IMR-90 (cell line): ENCODE data around the gene DNASE1L1. TPM values are rescaled to one million over a fixed set of nuclear protein-coding genes. Genes with fewer than 3 reads are reported as not detected.

Experiments used
- ATAC-seq: fragments of 200-7000 bp; cut with Tn5 transposase; 2 replicates; pipeline ENCODE4 v1.9.1; 2020; ENCODE audit warnings: low read depth, mild to moderate bottlenecking, moderate library complexity
- Bru-seq: library from RNA; stranded (reverse); fragments of 400-500 nt; gene quantifications from one replicate; lab custom pipeline; 2021; lab: Mats Ljungman, UMichigan
- BruChase-seq, 2 experiments: library from RNA; stranded (reverse); fragments of 400-500 nt; gene quantifications; one replicate each; lab custom pipeline; 2021; lab: Mats Ljungman, UMichigan
- BruUV-seq: library from RNA; stranded (reverse); fragments of 400-500 nt; replicated peaks from 2 replicates; lab custom pipeline; 2021; lab: Mats Ljungman, UMichigan
- CTCF ChIA-PET: fragments of 300-600 bp; formaldehyde crosslinking; extraction: SDS; loops from one replicate; lab custom pipeline; 2021; ENCODE audit warnings: antibody characterized with exemption; lab: Yijun Ruan, JAX
- POLR2A ChIA-PET: fragments of 300-600 bp; sonication (Branson Sonifier 250); formaldehyde crosslinking; loops from one replicate; lab custom pipeline; 2022; ENCODE audit warnings: antibody characterized with exemption; ENCODE audit not compliant: unreplicated experiment; lab: Charles Lee
- DNase-seq: peaks from one replicate; pipeline ENCODE4 v3.0.0; 2013
- H2AFZ ChIP-seq: replicated peaks from 2 replicates; pipeline ENCODE3; 2013; ENCODE audit warnings: low read length, mild to moderate bottlenecking; ENCODE audit not compliant: poor library complexity
- H2AK5ac ChIP-seq: 2 replicates; pipeline ENCODE4 v1.6.1; 2013; ENCODE audit warnings: low read depth, low read length, inconsistent platforms
- H2AK9ac ChIP-seq: replicated peaks from 2 replicates; pipeline ENCODE3; 2013; ENCODE audit warnings: mild to moderate bottlenecking, low read depth, low read length, moderate library complexity; ENCODE audit not compliant: poor library complexity
- H2BK120ac ChIP-seq: 2 replicates; pipeline ENCODE4 v1.6.1; 2013; ENCODE audit warnings: low read depth, low read length, inconsistent platforms
- H2BK15ac ChIP-seq: 3 replicates; pipeline ENCODE4 v1.6.1; 2013; ENCODE audit warnings: low read depth, low read length, inconsistent platforms
- H2BK20ac ChIP-seq: 2 replicates; pipeline ENCODE4 v1.6.1; 2013; ENCODE audit warnings: low read depth, mild to moderate bottlenecking, inconsistent platforms, low read length, moderate library complexity
- H2BK5ac ChIP-seq: 2 replicates; pipeline ENCODE4 v1.6.1; 2013; ENCODE audit warnings: mild to moderate bottlenecking, low read depth, low read length, inconsistent platforms; ENCODE audit not compliant: poor library complexity, severe bottlenecking
- H3K14ac ChIP-seq: replicated peaks from 2 replicates; pipeline ENCODE4 v1.6.1; 2013; ENCODE audit warnings: low read depth, low read length, inconsistent platforms
- H3K18ac ChIP-seq: 2 replicates; pipeline ENCODE4 v1.6.1; 2013; ENCODE audit warnings: low read depth, low read length, control low read depth
- H3K23ac ChIP-seq: 2 replicates; pipeline ENCODE4 v1.6.1; 2013; ENCODE audit warnings: low read depth, low read length, inconsistent platforms
- H3K27ac ChIP-seq: 2 replicates; pipeline ENCODE4 v1.5.1; 2013; ENCODE audit warnings: mild to moderate bottlenecking, control low read depth, low read length; ENCODE audit not compliant: insufficient read depth
- H3K27me3 ChIP-seq: 2 replicates; pipeline ENCODE4 v1.6.1; 2013; ENCODE audit warnings: low read length; ENCODE audit not compliant: control insufficient read depth, insufficient read depth
- H3K36me3 ChIP-seq: 2 replicates; pipeline ENCODE4 v1.6.1; 2013; ENCODE audit warnings: low read length, mixed read lengths; ENCODE audit not compliant: control insufficient read depth, insufficient read depth
- H3K4ac ChIP-seq: 2 replicates; pipeline ENCODE4 v1.6.1; 2013; ENCODE audit warnings: low read depth, low read length, inconsistent platforms
- H3K4me1 ChIP-seq: 2 replicates; pipeline ENCODE4 v1.6.1; 2013; ENCODE audit warnings: low read length, mixed read lengths; ENCODE audit not compliant: control insufficient read depth, insufficient read depth
- H3K4me2 ChIP-seq: 2 replicates; pipeline ENCODE4 v1.6.1; 2013; ENCODE audit warnings: low read depth, mild to moderate bottlenecking, control low read depth, low read length, moderate library complexity
- H3K4me3 ChIP-seq: 2 replicates; pipeline ENCODE4 v1.5.1; 2013; ENCODE audit warnings: low read depth, mild to moderate bottlenecking, control low read depth, low read length, moderate library complexity; ENCODE audit not compliant: insufficient read depth
- H3K56ac ChIP-seq: 2 replicates; pipeline ENCODE4 v1.6.1; 2013; ENCODE audit warnings: low read length, inconsistent platforms; ENCODE audit not compliant: insufficient read depth; ENCODE audit errors: extremely low read depth
- H3K79me1 ChIP-seq, 2 experiments: 2 replicates each; pipeline ENCODE4 v1.6.1; 2013; ENCODE audit warnings: low read length in 2 of 2, inconsistent platforms in 1 of 2, low read depth in 1 of 2
- H3K9ac ChIP-seq: 2 replicates; pipeline ENCODE4 v1.6.1; 2013; ENCODE audit warnings: low read depth, low read length, control low read depth
- H3K9me1 ChIP-seq: 2 replicates; pipeline ENCODE4 v1.6.1; 2013; ENCODE audit warnings: low read length, inconsistent platforms; ENCODE audit not compliant: insufficient read depth
- H3K9me3 ChIP-seq: 2 replicates; pipeline ENCODE4 v1.6.1; 2013; ENCODE audit warnings: low read length; ENCODE audit not compliant: control insufficient read depth, insufficient read depth
- H4K20me1 ChIP-seq: 2 replicates; pipeline ENCODE4 v1.6.1; 2013; ENCODE audit warnings: low read length, inconsistent platforms; ENCODE audit not compliant: insufficient read depth
- H4K5ac ChIP-seq: 2 replicates; pipeline ENCODE4 v1.6.1; 2013; ENCODE audit warnings: mild to moderate bottlenecking, low read depth, low read length, control low read depth
- H4K8ac ChIP-seq, 2 experiments: 2 replicates each; pipeline ENCODE4 v1.6.1; 2013; ENCODE audit warnings: low read depth in 2 of 2, low read length in 2 of 2, control low read depth in 1 of 2, inconsistent platforms in 1 of 2
- H4K91ac ChIP-seq: 2 replicates; pipeline ENCODE4 v1.6.1; 2013; ENCODE audit warnings: low read depth, low read length, inconsistent platforms; ENCODE audit not compliant: insufficient read depth
- CHD1 ChIP-seq: IDR thresholded peaks from 2 replicates; pipeline ENCODE4 v1.6.1; 2012; ENCODE audit warnings: low read depth, low read length, improper control_type of control experiment
- FOS ChIP-seq: fragments of 150-350 bp; IDR thresholded peaks from 2 replicates; pipeline ENCODE4 v1.6.1; 2016; ENCODE audit warnings: low read depth, low read length
- MAFK ChIP-seq: IDR thresholded peaks from 2 replicates; pipeline ENCODE4 v1.6.1; 2012; ENCODE audit warnings: low read depth, low read length, improper control_type of control experiment
- MAZ ChIP-seq: IDR thresholded peaks from 2 replicates; pipeline ENCODE4 v1.6.1; 2012; ENCODE audit warnings: low read depth, mild to moderate bottlenecking, low read length, improper control_type of control experiment, moderate library complexity, borderline replicate concordance
- MXI1 ChIP-seq: IDR thresholded peaks from 2 replicates; pipeline ENCODE4 v1.6.1; 2012; ENCODE audit warnings: low read depth, mild to moderate bottlenecking, low read length, moderate library complexity, borderline replicate concordance
- POLR2A ChIP-seq: IDR thresholded peaks from 2 replicates; pipeline ENCODE4 v1.6.1; 2012; ENCODE audit warnings: mild to moderate bottlenecking, low read depth, low read length
- RFX5 ChIP-seq: IDR thresholded peaks from 2 replicates; pipeline ENCODE4 v1.8.0; 2012; ENCODE audit warnings: low read depth, mild to moderate bottlenecking, low read length, moderate library complexity
- USF2 ChIP-seq: fragments of 150-350 bp; IDR thresholded peaks from 2 replicates; pipeline ENCODE4 v1.6.1; 2017; ENCODE audit warnings: mild to moderate bottlenecking, antibody characterized with exemption, low read length, low read depth
- WGBS, 2 experiments: methylation state at CpG; one replicate each; pipeline versions ENCODE4 v1.1.5 to v1.1.7; 2013; ENCODE audit warnings: missing lambda C conversion rate in 2 of 2; ENCODE audit not compliant: insufficient read length in 1 of 2; ENCODE audit errors: extremely low coverage in 2 of 2; 5-methylcytosine and 5-hydroxymethylcytosine counted together
- dilution Hi-C: fragments of 300-500 bp; cut with HindIII; formaldehyde crosslinking; loops from one replicate; pipeline ENCODE4 v1.14.3; 2018; ENCODE audit warnings: low sequenced_read_pairs; ENCODE audit not compliant: unreplicated experiment
- in situ Hi-C: fragments of 300-500 bp; cut with MboI; formaldehyde crosslinking; loops from 3 replicates; pipeline ENCODE4 v1.14.3; 2019; ENCODE audit warnings: low sequenced_read_pairs, inconsistent platforms, mixed read lengths
- intact Hi-C: fragments of 100-400 bp; cut with micrococcal nuclease; formaldehyde crosslinking; loops from 2 replicates; pipeline ENCODE4 v1.10.0; 2022
- long read RNA-seq: library from polyadenylated mRNA; unstranded; transcript quantifications from one replicate; pipeline ENCODE4 v2.0.0, GENCODE V29; 2021; ENCODE audit not compliant: unreplicated experiment
- polyA plus RNA-seq, 3 experiments: library from polyadenylated mRNA; depleted of rRNA; stranded (reverse); fragments of >200 nt; gene quantifications; 2 replicates each; pipeline ENCODE4 v1.2.3, GENCODE V29; 2012; ENCODE audit warnings: low replicate concordance in 1 of 3
- total RNA-seq: library from RNA; depleted of rRNA; stranded (reverse); fragments of >200 nt; gene quantifications from 2 replicates; pipeline ENCODE4 v1.2.3, GENCODE V29; 2012; rRNA removed

DNASE1L1 gene
- total RNA-seq (42.5 and 51.4 TPM in 2 replicates), polyA plus RNA-seq (2012; rRNA removed) (54.7 and 55.5 TPM in 2 replicates), Bru-seq, nascent RNA (percentile 49 among the genes with signal in this experiment), BruChase-seq, experiment 1, labeled RNA remaining after a 6-hour chase (percentile 54 among the genes with signal in this experiment), BruChase-seq, experiment 2, labeled RNA remaining after a 2-hour chase (percentile 47 among the genes with signal in this experiment)
- 29.9 and 61.9 TPM in 2 replicates for polyA plus RNA-seq (2012; cell fraction: cytosol; rRNA removed)
- polyA plus RNA-seq (2012; cell fraction: nucleus; rRNA removed; ENCODE audit: low replicate concordance): 29.2 and 61.8 TPM in 2 replicates
- long read RNA-seq, partial matches to known transcripts: 3 of 14 reads
- long read RNA-seq, other reads (novel, unspliced or antisense): 5 of 14 reads

- Histone ChIP-seq H3K79me1 (peaks cover 6 to 26% of the 10 kb centered on the region in 2 experiments; a peak in 3 of 4 replicates), H2AFZ (peak within 1 kb of the TSS; percentile 82)
- DNase-seq: peak; percentile 87
Observed at GRCh38 chrX:154409222-154409871, at the start of gene DNASE1L1. TSS of gene DNASE1L1 (minus strand) at chrX:154409254. CDS start at chrX:154405568, 3,686 bp downstream.

More at GRCh38 chrX:154409222-154409871, at the start of gene DNASE1L1:
- Histone ChIP-seq H3K18ac (peak within 1 kb of the TSS; percentile 73), H3K23ac (peak within 1 kb of the TSS; percentile 88), H2BK15ac (peak within 1 kb of the TSS; percentile 48; the same call in 1 of the 3 replicates), H3K56ac (peak within 1 kb of the TSS; percentile 64), H3K9me3 (no peaks in the 10 kb centered on the region), H2BK20ac (no peak within 1 kb of the TSS; the same call in 1 of the 2 replicates), H4K8ac (peak within 1 kb of the TSS; percentile 26 to 88; a peak in 2 of 4 replicates), H2BK120ac (peak within 1 kb of the TSS; percentile 92), H2BK5ac (peak within 1 kb of the TSS; percentile 84), H3K9ac (peak within 1 kb of the TSS; percentile 89), H3K9me1 (peaks cover 3% of the 10 kb centered on the region; the same call in 1 of the 2 replicates), H3K4me3 (peak within 1 kb of the TSS; percentile 76), H4K91ac (peak within 1 kb of the TSS; percentile 95), H3K27ac (peak within 1 kb of the TSS; percentile 92), H3K36me3 (peaks cover 5% of the 10 kb centered on the region), H3K4ac (peak within 1 kb of the TSS; percentile 93), H2AK9ac (peak within 1 kb of the TSS; percentile 95), H4K5ac (peak within 1 kb of the TSS; percentile 81), H3K4me2 (peak within 1 kb of the TSS; percentile 90), H3K14ac (peak within 1 kb of the TSS; percentile 84), H2AK5ac (peak within 1 kb of the TSS; percentile 86), H3K27me3 (no peaks in the 10 kb centered on the region), H4K20me1 (no peaks in the 10 kb centered on the region), H3K4me1 (peaks cover 4% of the 10 kb centered on the region)
- dilution Hi-C loops: no loop called here
- intact Hi-C loops: loop anchor here (1.0 kb wide), 1 partner anchor 35 kb away; the partner anchor contains the start of gene FAM50A
- BruUV-seq: no TSS peak
- in situ Hi-C loops: no loop called here
- 15% methylated on average over 4 of the region's 26 CpGs; no CpG with 5 or more reads in 1 of the 2 experiments for WGBS, 2 experiments
- ChIA-PET POLR2A (no interaction called here), CTCF (no interaction called here)
- TF ChIP-seq RFX5 (peak; percentile 94), USF2 (no peak), MAFK (no peak), MXI1 (peak; percentile 30; the same call in 1 of the 2 replicates), FOS (0 out of 2 replicates have a peak, but pooled peaks have one; percentile 31), POLR2A (peak; percentile 33; the same call in 1 of the 2 replicates), CHD1 (no peak), MAZ (peak; percentile 44; the same call in 1 of the 2 replicates)
- peak; percentile 78 for ATAC-seq
